ENCODE measurements around the gene DIDO1. TPM values are rescaled to one million over a fixed set of nuclear protein-coding genes. Genes with fewer than 3 reads are reported as not detected.

Gene DIDO1
- polyA plus RNA-seq, 2 of the 4 experiments (the other 2 are of a cell fraction): 12.6 to 14.8 TPM

- TF ChIP-seq, protein P1, sequence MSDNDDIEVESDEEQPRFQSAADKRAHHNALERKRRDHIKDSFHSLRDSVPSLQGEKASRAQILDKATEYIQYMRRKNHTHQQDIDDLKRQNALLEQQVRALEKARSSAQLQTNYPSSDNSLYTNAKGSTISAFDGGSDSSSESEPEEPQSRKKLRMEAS (IDR thresholded peaks at IDR 0.05): peak; percentile 44; the same call in 1 of the 2 replicates
- TF ChIP-seq FOSL2 (IDR thresholded peaks at IDR 0.05): no peak
- no peak for TF ChIP-seq FOSL2 (CRISPR knock-in tag; IDR thresholded peaks at IDR 0.05)
- 47% methylated on average over 11 of the region's 24 CpGs for whole genome bisulfite sequencing (ENCODE audit: missing lambda C conversion rate)
- FAIRE-seq: no peak
- Histone ChIP-seq H3K4me3 (peak overlapping the region; percentile 81), H3K9me3 (peaks cover 16% of the 10 kb centered on the region), H3K4me2 (peak overlapping the region; percentile 84), H3K27ac (peak overlapping the region; percentile 75 to 91; a peak in 5 of 6 replicates), H3K4me1 (peaks cover 13% of the 10 kb centered on the region)
- ChIA-PET CTCF (interaction anchor here (1.2 to 6.1 kb wide), 4 partner anchors 13 to 38 kb away, joined by 4 to 40 read pairs (median 6); no protein-coding TSS in a partner anchor), POLR2A (no interaction called here)
- peak in 1 of 2 experiments; percentile 32; a peak in 3 of 6 replicates for ATAC-seq
- no peak for DNase-seq (ENCODE audit: low read depth in 1 of 2, low spot score in 1 of 2)
Observed at GRCh38 chr20:62860391-62860923, 65.8 kb downstream of the DIDO1 start.

DNA sequence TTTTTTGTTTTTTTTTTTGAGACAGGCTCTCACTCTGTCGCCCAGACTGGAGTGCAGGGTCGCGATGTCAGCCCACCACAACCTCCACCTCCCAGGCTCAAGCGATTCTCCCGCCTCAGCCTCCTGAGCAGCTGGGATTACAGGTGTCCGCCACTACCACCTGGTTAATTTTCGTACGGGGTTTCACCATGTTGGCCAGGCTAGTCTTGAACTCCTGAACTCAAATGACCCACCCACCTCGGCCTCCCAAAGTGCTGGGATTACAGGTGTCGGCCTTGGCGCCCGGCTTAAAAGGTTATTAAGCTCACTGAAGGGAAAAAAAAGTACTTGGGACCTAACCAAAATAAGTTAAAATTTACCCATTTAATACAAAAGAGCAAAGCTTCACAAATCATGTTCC is 66.6 kb downstream of the DIDO1 start:
- WGBS (ENCODE audit: missing lambda C conversion rate): 94% methylated on average over 12 of the region's 12 CpGs
- POLR2A ChIA-PET: no interaction called here
- H3K4me1 ChIP-seq: peaks cover 13% of the 10 kb centered on the region
- H3K27ac ChIP-seq: no peak overlapping the region
- ATAC-seq (no peak), DNase-seq (ENCODE audit: low read depth in 1 of 2, low spot score in 1 of 2) (no peak), FAIRE-seq (no peak)
- peak overlapping the region; percentile 84 for H3K4me2 ChIP-seq
- H3K9me3 ChIP-seq: peaks cover 16% of the 10 kb centered on the region
- no peak overlapping the region for H3K4me3 ChIP-seq
- CTCF ChIA-PET: interaction anchor here (0.6 to 1.2 kb wide), 3 partner anchors 12 to 37 kb away, joined by 3 to 6 read pairs (median 4); no protein-coding TSS in a partner anchor
- TF ChIP-seq RAD21 (conservative IDR thresholded peaks at IDR 0.05 in 1 of 2, IDR thresholded peaks at IDR 0.05 in 1 of 2) (no peak), HOXB5 (CRISPR knock-in tag; IDR thresholded peaks at IDR 0.05) (no peak), TP53 (CRISPR knock-in tag; IDR thresholded peaks at IDR 0.05) (no peak), HDAC2 (IDR thresholded peaks at IDR 0.05) (no peak), CHD2 (IDR thresholded peaks at IDR 0.05; ENCODE audit: low read length, partially characterized antibody) (no peak), NPAS2 (CRISPR knock-in tag; IDR thresholded peaks at IDR 0.05; ENCODE audit: borderline replicate concordance) (no peak), EHF (CRISPR knock-in tag; IDR thresholded peaks at IDR 0.05) (no peak), FOXS1 (CRISPR knock-in tag; IDR thresholded peaks at IDR 0.05) (no peak), PHF8 (IDR thresholded peaks at IDR 0.05; ENCODE audit: borderline replicate concordance, low read depth) (no peak)

DNA sequence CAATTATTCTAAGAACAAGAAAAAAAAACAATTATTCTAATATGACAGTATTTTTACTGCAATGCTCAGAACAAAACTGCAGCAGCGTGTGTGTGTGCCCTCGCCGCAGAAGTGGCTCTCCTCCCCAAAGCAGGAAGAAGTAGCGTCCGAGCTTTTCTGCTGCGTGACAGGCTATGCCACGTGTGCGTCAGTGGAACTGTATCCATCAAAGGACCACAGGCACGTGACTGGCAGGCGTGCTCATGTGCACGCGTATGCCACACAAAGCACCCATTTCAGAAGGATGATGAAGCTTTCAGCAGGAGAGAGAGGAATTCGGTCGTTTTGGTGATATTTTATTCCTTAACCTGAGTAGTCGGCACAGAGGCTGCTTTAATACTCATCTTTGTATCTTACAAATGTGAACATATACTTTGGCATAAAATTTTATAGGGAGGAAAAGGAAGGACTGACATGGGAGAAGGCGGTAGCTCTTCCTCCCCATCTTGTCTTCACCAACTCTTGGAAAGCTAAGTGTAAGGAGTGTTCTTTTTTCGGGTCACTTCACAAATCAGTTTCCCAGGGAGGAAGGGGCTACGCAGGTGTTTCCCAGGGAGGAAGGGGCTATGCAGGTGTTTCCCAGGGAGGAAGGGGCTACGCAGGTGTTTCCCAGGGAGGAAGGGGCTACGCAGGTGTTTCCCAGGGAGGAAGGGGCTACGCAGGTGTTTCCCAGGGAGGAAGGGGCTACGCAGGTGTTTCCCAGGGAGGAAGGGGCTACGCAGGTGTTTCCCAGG is 68.1 kb downstream of the DIDO1 start:
- no peak overlapping the region for H3K4me2 ChIP-seq
- no peak overlapping the region for H3K4me3 ChIP-seq
- no peak overlapping the region for H3K27ac ChIP-seq
- ATAC-seq (no peak), FAIRE-seq (no peak), DNase-seq (ENCODE audit: low read depth in 1 of 2, low spot score in 1 of 2) (no peak)
- ChIA-PET CTCF (interaction anchor here (1.1 to 1.4 kb wide), 2 partner anchors 11 to 13 kb away, joined by 3 to 5 read pairs; no protein-coding TSS in a partner anchor), POLR2A (no interaction called here)
- H3K4me1 ChIP-seq: peaks cover 13% of the 10 kb centered on the region
- H3K9me3 ChIP-seq: 0 out of 3 replicates have a peak, but pooled peaks cover 2% of the 10 kb centered on the region
- WGBS (ENCODE audit: missing lambda C conversion rate): 93% methylated on average over 20 of the region's 23 CpGs
- TF ChIP-seq ZSCAN20 (CRISPR knock-in tag; IDR thresholded peaks at IDR 0.05): no peak
- no peak for TF ChIP-seq ZFP36 (IDR thresholded peaks at IDR 0.05; ENCODE audit: borderline replicate concordance, partially characterized antibody)
- TF ChIP-seq, protein P2, sequence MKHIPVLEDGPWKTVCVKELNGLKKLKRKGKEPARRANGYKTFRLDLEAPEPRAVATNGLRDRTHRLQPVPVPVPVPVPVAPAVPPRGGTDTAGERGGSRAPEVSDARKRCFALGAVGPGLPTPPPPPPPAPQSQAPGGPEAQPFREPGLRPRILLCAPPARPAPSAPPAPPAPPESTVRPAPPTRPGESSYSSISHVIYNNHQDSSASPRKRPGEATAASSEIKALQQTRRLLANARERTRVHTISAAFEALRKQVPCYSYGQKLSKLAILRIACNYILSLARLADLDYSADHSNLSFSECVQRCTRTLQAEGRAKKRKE (CRISPR knock-in tag; IDR thresholded peaks at IDR 0.05; ENCODE audit: low read depth): no peak
- TF ChIP-seq, protein P3, sequence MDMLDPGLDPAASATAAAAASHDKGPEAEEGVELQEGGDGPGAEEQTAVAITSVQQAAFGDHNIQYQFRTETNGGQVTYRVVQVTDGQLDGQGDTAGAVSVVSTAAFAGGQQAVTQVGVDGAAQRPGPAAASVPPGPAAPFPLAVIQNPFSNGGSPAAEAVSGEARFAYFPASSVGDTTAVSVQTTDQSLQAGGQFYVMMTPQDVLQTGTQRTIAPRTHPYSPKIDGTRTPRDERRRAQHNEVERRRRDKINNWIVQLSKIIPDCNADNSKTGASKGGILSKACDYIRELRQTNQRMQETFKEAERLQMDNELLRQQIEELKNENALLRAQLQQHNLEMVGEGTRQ (IDR thresholded peaks at IDR 0.05): no peak
- no peak for TF ChIP-seq EHMT2 (IDR thresholded peaks at IDR 0.05; ENCODE audit: low read depth)
- TF ChIP-seq FOSB (CRISPR knock-in tag; IDR thresholded peaks at IDR 0.05): no peak
- no peak for TF ChIP-seq POLR2AphosphoS2 (conservative IDR thresholded peaks at IDR 0.05; ENCODE audit: low read length)
- no peak for TF ChIP-seq REST (IDR thresholded peaks at IDR 0.05)
- TF ChIP-seq, protein P4, sequence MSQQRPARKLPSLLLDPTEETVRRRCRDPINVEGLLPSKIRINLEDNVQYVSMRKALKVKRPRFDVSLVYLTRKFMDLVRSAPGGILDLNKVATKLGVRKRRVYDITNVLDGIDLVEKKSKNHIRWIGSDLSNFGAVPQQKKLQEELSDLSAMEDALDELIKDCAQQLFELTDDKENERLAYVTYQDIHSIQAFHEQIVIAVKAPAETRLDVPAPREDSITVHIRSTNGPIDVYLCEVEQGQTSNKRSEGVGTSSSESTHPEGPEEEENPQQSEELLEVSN (IDR thresholded peaks at IDR 0.05; ENCODE audit: borderline replicate concordance, low read depth): no peak
- TF ChIP-seq CBX8 (IDR thresholded peaks at IDR 0.05): no peak
- TF ChIP-seq NFE2L2 (conservative IDR thresholded peaks at IDR 0.05; ENCODE audit: low read length): no peak
- TF ChIP-seq RCOR1 (IDR thresholded peaks at IDR 0.05; ENCODE audit: low read depth, low read length): no peak
- TF ChIP-seq TP53 (CRISPR knock-in tag; IDR thresholded peaks at IDR 0.05): no peak

All from A549 (cell line).